GM10266 (cell line): Measurements from ENCODE around the gene PIK3CA.

Source experiments
- DNase-seq: peaks from one replicate; pipeline ENCODE4 v3.0.0; 2012; ENCODE audit errors: extremely low spot score
- TF ChIP-seq, protein P1 (sequence below): IDR thresholded peaks from 2 replicates; pipeline ENCODE4 v1.5.1; 2012; ENCODE audit warnings: mild to moderate bottlenecking, low read depth; ENCODE audit not compliant: control insufficient read depth, insufficient read depth; ENCODE audit errors: missing control alignments

Gene PIK3CA

DNA sequence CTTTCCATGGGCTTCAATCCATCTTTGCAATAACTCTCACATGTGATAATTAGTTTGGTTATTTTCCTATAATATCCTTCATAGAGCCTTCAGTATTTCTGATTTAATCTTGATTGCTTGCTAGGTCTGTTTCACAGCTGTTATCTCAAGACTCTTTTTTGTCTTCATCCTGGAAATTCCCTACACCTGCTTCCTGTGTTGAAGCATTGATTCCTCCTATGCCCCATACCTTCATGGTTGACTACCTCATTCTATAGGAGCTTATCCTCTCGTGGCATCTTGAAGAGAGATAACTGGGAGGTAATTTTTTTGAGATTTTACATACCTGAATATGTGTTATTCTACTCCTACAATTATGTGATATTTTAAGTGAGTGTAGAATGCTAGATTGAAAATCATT lies 26.7 kb downstream of the PIK3CA start:
- no peak for DNase-seq
- TF ChIP-seq, protein P1, sequence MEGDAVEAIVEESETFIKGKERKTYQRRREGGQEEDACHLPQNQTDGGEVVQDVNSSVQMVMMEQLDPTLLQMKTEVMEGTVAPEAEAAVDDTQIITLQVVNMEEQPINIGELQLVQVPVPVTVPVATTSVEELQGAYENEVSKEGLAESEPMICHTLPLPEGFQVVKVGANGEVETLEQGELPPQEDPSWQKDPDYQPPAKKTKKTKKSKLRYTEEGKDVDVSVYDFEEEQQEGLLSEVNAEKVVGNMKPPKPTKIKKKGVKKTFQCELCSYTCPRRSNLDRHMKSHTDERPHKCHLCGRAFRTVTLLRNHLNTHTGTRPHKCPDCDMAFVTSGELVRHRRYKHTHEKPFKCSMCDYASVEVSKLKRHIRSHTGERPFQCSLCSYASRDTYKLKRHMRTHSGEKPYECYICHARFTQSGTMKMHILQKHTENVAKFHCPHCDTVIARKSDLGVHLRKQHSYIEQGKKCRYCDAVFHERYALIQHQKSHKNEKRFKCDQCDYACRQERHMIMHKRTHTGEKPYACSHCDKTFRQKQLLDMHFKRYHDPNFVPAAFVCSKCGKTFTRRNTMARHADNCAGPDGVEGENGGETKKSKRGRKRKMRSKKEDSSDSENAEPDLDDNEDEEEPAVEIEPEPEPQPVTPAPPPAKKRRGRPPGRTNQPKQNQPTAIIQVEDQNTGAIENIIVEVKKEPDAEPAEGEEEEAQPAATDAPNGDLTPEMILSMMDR = no peak

DNA sequence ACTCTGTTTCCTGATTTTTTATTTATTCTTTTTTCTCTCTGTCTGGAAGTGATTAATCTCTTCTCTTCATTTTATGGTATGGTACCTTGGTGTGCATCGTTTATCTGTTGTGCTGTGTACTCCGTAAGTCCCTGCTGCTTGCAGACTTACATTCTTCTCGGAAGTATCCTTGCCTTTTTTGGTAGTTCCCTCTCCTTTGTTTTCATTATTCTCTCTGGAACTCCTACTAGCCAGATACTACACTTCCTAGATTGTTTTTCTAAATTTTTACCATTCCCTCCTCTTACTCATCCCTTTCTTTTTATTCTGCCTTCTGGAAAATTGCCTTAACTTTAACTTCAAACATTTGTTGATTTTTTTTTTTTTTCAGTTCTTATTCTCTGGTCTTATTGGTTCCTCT lies 27.2 kb downstream of the PIK3CA start:
- TF ChIP-seq, protein P1 = no peak
- no peak for DNase-seq

DNA sequence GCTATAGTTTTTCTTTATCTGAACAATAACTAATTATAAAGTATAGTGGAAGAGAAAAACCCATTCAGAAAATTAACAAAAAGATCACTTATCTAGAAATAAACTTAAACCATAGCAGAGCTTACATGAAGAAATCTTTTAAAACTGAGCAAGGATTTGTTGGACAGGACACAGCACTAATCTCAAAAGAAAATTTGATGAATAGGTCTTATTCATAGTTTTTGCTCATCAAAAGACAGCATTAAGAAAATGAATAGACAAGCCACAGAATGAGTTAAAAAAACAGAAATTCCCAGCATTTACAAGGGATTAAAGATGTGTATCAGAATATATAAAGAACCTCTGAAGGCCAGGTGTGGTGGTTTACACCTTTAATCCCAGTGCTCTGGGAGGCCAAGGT lies 29.5 kb downstream of the PIK3CA start:
- DNase-seq = no peak
- TF ChIP-seq, protein P1 = no peak

DNA sequence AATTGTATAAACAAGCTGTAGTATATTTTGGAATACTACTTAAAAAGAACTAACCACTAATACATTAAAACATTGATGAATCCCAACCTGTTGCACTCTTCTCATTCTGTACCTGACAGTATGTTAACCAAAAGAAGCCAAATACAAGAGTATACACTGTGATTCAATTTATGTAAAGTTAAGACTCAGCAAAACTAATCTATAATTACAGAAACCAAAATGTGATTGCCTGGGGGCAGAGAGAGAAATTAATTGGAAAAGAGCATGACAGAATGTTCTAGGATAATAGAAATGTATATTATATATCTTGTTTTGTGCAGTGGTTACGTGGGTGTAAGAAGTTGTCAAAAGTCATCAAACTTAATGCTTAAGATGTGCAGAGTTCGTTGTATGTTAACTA lies 31.1 kb downstream of the PIK3CA start:
- TF ChIP-seq, protein P1 = no peak
- DNase-seq = no peak

DNA sequence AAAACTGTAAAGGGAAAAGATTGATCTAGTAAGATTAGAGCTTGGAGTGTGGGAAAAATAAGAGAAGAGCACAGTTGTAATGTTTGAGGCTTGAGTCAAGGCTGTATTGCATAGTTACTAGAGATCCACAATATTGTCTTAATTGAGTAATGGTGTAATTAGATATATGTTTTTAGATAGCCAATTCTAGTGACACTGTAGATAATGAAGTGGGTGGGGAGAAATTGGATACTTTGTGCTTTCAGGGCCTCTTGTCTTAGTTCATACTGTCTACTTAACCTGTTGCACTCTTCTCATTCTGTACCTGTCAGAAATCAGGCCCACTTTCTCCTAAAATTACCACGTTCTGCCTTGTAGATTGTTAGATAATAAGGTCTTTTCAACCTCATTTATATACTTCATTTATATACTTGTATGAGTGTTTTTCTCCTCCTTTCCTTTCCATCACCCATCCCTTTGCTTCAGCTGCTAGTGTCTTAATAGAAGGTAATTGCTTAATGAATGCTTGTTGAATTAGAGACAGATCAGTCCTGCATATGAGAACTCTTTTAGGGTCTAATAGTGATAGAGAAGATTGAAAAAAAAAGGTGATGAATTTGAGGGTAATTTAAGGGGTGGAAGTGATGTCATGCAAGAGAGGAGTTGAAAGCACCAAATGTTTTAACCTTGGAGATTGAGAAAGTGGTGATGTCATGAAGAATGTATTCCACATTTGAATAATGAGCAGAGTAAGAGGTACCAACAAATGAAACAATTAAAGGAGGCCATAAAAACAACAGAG lies 32.0 kb downstream of the PIK3CA start:
- TF ChIP-seq, protein P1 = no peak

DNA sequence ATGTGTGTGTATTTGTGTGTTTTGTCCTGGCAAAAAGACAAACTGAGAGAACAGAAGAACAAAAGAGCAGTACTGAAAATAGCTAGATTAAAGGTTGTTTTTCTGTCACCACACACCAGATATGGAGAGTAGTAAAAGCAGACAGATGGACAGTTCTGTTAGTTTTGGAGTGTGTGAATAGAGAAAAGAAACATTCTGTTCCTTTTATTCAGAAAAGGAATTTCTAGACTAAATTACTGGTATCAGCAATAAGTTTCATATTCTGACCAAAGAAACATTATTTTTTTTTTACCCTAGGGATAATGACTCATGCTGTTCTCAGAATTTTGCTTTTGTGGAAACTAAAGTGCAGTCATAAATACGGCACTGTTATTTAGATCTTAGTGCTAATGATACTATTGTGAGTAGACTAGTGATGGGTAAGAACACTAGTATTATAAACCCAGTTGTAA lies 32.9 kb downstream of the PIK3CA start:
- TF ChIP-seq, protein P1 = no peak
- DNase-seq = peak; percentile 29

More for the DNA sequence above, 32.0 kb downstream of the PIK3CA start:
- peak; percentile 42 for DNase-seq

DNA sequence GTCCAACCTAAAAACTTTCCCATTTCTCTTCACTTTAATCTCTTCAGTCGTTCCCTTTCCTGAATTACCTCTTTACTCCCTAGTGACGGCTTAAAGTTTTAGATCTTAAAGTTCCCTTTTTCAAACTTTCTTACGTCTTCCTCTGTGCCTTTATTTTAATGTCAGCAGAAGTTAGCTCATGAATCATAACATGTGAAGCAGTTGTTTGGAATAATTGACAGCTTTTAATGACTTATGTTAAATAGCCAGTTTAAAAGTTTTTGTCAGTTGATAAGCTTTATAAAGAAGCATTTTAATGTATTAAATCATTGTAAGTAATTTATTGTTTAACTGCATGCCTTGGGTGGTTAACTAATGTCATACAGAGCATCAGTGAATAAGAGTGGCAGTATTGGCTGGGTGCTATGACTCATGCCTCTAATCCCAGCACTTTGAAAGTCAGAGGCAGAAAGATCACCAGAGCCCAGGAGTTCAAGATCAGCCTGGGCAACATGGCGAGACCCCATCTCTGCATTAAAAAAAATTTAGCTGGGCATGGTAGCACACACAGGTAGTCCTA lies 33.9 kb downstream of the PIK3CA start:
- TF ChIP-seq, protein P1 = no peak
- DNase-seq = no peak
